Kasumi-1 (cell line): ENCODE results near the gene DNHD1.

Experiments used
- DNase-seq, 2 experiments: peaks; one replicate each; lab custom pipeline; 2025; lab: John Stamatoyannopoulos, UW

Gene DNHD1

DNA sequence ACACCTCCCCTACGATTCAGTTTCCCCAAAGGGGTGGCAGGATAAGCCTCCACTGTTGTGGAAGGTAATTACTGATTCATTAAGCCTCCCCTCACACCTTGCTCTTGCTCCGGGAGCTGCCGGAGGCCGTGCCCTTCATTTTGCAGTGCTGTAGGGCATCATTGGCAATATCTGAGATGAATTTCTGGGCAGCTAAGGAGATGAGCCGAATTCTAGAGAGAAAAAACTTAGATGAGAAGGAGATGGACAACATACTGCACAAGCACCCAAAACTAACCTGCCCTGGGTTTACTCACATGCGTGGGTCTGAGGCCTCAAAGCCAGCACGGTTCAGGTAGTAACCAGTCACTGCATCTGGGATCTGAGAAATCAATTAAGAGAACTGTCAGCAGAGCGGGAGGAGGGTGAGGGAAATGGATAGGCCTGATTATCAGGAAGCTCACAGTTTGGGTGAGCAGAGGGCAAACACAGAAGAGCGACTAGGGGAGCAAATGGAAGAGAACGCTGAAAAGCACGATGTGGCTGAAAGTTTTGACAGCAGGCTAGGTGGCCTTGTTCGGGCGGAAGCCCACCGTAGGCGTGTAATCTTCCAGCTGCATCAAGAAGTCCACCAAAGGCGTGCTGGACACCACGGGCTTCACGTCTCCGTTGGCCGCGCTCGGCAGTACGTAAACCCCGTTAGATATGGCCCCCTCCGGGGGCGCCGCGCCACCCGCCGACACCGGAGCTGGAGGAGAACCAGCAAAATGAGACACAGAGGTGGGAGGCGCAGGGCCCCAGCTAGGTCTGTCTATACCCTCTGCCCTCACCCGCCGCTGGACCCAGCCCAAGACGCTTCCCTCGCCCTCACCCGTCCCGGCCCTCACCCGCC, 114.2 kb downstream of the DNHD1 start:
- DNase-seq, result peak in 1 of 2 experiments; percentile 43

DNA sequence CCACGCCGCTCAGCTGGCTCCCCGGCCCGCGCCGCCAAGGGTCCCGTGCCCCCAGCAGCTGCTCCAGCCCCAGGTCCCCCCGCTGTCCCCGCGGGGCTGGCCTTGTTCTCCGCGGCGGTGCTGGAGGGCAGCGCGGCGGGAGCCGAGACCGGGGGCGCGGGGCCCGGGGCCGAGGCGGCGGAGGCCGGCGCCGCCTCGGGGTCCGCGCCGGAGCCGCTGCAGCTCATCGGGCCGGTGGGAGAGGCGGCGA, 114.8 kb downstream of the DNHD1 start:
- DNase-seq, result no peak

DNA sequence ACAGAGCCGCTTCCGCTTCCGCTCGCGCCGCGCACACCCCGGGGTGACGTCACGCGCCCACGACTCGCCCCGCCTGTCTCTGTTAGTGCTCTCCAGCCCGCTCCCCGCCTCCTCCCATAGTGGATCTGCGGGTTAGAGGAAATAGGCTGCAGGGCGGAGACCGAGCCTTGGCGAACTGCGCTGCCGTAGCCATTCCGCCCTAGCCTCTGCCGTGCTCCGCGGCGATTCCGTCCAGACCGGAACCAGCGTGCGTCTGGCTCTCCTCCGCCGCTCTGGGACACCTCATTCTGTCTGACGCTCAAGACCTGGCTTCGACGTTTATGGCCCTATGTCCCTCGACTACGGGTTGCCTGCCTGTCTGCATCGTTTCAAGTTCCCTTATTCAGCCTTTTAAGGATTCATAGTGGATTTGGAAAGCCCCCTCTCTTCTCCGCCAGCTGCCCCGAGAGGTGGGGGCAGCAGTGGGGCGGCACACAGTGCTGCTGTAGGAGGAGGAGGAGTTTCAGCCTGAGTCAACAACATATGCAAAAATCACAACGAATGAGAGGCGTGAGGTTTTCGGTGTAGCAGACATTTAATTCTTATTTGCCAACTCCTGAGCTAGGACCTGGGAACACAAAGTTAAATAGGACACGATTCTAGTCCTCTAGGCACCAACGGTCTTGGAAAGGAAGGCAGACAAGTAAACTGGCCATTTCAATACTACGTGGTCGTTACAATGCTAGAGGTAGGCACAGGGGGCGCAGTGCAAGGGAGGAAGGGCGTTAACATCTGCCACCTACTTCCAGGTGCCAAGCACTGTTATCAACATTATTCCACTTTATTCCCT, 115.3 kb downstream of the DNHD1 start, which contains the start of gene TAF10:
TAF10 (minus strand) TSS at position 4 of the 829 bp plus-strand sequence. CDS start 27 bp downstream, outside the sequence.
- peak; percentile 93 to 96 for DNase-seq

DNA sequence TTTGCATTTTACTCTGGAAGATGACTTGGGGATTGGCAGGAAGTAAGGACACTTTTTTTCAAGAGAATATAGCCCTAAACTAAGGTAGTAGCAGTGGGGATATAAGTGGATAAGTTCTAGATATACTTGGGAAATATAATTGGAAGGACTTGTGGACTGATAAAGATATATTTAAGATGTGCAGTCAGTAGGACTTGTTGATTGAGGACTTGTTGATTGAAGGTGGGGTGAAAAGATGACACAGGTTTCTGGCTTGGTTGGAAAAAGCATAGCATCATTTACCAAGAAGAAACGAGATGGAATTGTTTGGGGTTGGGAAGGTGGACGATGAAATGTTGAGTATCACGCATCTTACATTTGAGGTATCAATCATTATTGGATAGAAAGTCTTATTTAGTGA, 116.4 kb downstream of the DNHD1 start:
- DNase-seq, result no peak

DNA sequence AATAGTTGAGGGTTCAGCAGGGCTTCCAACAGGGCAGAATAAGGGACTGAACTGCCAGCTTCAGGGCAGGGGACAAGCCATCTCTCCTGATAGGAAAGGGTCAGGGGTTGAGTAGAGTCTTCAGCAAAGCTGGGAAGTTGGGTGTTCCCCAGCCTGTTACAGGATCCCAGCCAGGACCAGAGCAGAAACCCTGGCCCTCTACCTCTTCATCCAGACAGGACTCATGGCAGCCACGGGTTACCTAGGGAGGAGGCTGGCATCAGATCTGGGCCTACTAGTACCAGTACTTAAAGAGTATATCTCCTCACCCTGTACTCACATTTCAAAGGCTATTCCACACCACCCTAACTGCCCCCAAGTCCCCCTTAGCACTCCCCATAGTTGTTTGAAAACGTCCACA, 117.4 kb downstream of the DNHD1 start:
- no peak for DNase-seq

DNA sequence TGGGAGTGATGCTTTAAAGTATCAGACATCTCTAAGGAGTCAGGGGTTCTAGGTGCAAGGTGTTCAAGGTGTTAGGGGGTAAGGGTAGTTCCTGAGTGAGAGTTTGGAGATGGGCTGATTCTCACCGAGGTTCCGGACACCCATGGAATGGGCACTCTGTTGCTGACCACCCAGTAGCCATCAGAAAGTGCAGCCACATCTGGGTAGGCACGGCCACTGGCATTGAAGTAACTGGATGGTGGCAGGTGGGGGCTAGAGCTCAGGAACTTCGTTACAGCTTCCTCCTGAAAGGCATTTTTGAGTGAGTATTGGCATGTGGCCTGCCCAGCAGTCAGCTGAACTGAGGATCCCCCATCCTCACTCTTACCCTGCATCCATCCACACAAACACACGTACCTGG, 118.0 kb downstream of the DNHD1 start:
- no peak for DNase-seq

DNA sequence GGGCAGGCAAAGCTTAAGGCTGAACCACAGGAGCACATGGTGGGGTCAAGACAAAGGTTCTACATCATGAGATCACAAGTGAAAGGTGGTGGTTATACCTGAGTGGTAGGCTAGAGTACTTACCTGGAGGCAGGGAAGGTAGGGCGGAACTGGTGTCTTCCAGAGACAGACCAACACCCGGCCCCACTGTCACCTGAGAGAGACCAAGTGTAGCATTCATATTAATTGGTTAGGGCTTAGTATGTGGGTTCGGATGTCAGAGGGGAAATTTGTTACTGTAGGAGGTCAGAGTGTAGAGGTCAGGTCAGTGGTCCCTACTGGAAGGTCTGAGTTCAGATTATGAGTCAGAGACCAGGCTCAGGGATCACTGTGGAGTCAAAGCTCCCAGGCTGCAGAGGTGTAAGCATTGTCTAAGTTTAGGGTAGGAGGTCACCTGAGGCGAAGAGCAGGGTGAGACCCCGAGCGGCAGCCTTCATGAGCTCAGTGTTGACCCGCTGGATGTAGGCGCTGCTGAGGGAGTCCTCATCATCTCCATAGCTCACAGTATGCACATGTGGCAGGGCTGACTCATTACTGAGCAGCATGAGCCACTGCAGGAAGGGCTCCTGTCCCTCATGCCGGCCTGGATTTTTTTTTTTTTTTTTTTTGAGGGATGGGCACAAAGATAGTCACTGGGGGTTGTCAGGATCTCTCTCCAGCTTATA, 119.0 kb downstream of the DNHD1 start:
- no peak for DNase-seq

DNA sequence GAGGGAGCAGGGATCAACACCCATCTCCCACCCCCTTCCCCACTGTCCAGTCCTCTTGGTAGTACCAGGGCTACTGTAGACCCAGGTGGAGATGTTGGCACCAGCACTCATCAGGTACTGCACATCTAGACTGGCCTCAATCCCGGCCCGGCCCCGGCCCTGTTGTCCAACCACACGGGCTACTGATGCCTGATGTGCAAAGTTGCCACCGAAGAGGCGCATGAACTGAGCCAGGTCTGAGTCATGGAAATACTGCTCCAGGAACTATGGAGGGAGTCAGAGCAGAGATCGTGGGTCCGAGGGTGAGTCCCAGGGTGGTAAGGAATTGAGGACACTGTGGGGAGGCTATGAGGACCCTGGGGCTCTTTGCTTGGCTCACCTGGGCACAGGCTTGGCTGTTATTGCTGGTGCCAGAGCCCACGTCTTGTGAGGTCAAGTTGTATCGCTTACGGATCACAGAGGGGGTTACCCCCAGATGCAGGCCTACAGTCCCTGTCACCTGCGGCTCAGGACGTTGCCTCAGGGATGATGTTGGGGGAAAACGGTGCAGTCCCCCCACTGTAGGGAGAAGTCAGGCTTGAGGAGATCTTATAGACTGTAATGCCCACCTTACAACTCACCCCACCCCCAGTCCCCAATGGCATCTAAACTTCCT, 119.6 kb downstream of the DNHD1 start:
- DNase-seq, result no peak

DNA sequence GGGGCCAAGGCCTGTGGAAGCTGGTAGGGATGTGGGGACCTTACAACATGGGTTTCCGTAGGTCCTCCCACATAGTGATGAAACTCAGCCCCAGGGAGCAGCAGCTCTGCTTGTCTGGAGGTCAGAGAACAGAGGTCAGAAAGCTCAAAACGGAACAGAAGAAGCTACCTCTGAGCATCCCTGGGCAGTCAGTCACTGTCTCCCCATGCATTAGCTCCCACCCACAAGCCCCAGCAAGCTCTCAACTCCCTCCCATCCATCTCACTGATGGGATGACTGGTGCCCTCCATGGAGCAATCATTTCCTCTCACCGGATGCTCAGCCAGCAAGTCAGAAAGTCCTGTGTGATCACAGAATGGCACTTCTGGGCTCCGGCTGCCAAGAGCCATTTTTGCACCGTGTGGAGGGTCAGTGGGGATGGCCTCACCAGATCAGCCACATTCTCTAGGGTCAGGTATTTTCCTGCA, 120.3 kb downstream of the DNHD1 start:
- DNase-seq, result peak in 1 of 2 experiments; percentile 16

DNA sequence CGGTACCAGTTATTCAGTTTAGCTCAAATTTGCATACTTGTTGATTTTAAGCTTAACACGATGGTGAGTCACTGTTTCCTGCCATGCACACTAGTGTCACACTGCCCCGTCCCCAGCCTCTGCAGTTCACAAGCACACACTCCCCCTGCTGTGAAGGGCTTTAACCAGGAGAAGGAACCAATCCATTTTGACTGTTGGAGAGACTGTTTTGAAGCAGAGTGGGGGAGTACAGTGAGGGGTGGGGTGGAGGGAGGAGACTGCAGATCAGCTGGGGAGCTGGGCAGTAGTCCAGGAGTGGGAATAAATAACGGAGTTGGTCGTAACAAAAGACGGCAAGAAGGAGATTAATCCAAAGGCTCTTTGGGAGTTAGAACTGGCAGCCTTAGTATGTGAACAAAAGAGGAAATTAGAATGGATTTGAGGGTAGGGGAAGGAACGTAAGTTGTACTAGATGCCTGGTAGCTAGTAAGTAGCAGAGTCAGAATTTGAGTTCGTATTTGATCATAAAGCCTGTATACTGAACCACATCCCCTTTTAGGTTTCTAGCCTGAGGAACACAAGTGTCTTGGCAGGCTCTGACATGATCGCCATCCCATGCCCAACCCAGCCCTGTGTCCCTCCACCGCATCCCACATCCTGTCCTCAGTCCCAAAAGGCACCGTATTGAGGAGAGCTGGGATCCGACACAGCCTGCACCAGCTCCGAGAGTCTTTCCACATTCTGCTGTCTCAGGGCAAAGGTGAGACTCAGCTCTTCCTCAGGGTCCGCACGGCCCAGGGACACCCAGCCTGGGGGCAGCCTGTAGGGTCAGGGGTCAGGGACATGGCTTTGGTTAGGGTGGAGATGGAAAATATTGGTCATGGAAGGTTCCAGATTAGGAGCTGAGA, 121.3 kb downstream of the DNHD1 start:
- peak; percentile 93 to 94 for DNase-seq

DNA sequence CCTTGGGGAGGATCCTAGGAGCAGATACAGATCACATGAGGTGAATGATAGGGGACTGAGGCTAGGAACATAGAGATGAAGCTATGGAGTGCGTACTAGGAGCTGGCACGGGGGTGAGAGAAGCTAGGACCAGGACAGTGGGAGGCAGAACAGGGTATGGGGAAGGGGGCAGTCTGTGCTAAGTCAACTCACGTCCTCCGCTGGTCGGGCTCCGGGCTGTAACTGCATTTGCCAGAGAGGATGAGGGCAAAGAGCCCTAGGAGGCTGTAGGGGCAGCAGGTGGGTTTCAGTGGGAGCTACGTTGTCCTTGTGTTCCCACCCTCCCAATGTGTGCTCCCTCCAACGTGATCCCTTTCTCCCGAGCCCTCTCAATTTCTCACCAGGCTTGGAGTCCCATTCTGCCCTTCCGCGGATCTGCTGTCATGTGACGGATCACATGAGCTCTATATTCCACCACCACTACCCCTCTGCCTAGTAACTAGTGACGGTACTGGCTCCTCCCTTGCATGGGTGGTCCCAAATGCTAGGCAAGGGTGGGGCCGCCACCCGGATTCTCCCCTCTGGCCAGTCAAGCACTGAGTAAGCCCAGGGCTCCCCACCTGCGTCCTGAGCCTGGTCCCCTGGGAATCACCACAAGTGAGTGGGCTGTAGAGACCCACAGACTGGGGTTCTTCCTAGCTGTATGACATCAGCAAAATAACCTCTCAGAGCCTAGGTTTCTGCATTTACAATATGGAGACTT, 122.1 kb downstream of the DNHD1 start, which contains the start of gene TPP1:
TPP1 (minus strand) TSS at position 419 of the 742 bp plus-strand sequence; CDS start at position 397, 22 bp downstream.
- peak; percentile 93 to 97 for DNase-seq

DNA sequence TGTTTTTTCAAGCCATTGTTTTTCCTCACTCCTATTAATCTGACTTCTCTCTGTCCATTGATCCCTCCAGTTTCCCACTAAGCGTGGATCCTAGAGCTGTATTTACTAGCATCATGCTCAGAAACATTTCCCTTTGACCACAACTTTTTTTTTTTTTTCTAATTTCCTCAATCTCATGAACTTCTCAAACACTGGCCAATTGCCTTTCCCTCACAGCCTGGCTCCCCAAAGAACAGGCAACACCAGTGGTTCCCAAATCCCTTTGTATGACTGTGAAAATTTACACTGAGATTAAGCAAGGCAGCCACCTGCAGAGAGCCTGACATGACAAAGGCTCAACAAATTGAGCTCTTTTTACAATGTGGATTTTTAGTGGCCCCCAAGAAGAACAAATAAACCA, 123.6 kb downstream of the DNHD1 start:
- no peak for DNase-seq
